HCT116 (cell line): ENCODE measurements around the gene ATAD1. TPM values are rescaled to one million over a fixed set of nuclear protein-coding genes. Genes with fewer than 3 reads are reported as not detected.
"Not testable (repeated sequence)": the region's sequence is repeated elsewhere in the genome, so short reads cannot be mapped to it uniquely, and the experiment has no call there.

ENCODE experiments used
- ATAC-seq: fragments of 200-7000 bp; cut with Tn5 transposase; 2 replicates; pipeline ENCODE4 v1.9.1; 2020; ENCODE audit warnings: mild to moderate bottlenecking, moderate library complexity
- BruUV-seq: library from RNA; stranded (reverse); fragments of 400-500 nt; replicated peaks from 2 replicates; lab custom pipeline; 2021; lab: Mats Ljungman, UMichigan
- CTCF ChIA-PET: fragments of 300-600 bp; sonication (Branson Sonifier 250); formaldehyde crosslinking; loops from one replicate; lab custom pipeline; 2021; ENCODE audit warnings: antibody characterized with exemption; lab: Charles Lee
- POLR2A ChIA-PET: fragments of 300-600, 350-600 bp; sonication (Branson Sonifier 250); formaldehyde crosslinking; loops from one replicate; lab custom pipeline; 2021; ENCODE audit warnings: antibody characterized with exemption; lab: Charles Lee
- RAD21 ChIA-PET, 2 experiments: fragments of 300-600 bp; sonication (Branson Sonifier 250); formaldehyde crosslinking; loops; one replicate each; lab custom pipeline; 2023; ENCODE audit warnings: low total read pairs in 2 of 2; ENCODE audit not compliant: uncharacterized antibody in 2 of 2, unreplicated experiment in 2 of 2, low non-redundant PET in 1 of 2; lab: Charles Lee
- DNase-seq: peaks from one replicate; pipeline ENCODE4 v3.0.0-alpha.2; 2010; ENCODE audit warnings: low read depth, low spot score
- H2AFZ ChIP-seq: fragments of 200-600 bp; shearing (Covaris generic), sonication (generic); 2 replicates; pipeline ENCODE4 v1.6.1; 2017; ENCODE audit warnings: low read depth, mixed run types, mixed read lengths, antibody characterized with exemption, low read length; ENCODE audit not compliant: poor library complexity, severe bottlenecking
- H3K27ac ChIP-seq: 2 replicates; pipeline ENCODE4 v1.5.1; 2012; ENCODE audit warnings: low read depth, low read length
- H3K27me3 ChIP-seq: fragments of 200-600 bp; sonication (generic); 2 replicates; pipeline ENCODE4 v1.6.1; 2016; ENCODE audit warnings: mixed run types, low read length, mixed read lengths; ENCODE audit not compliant: insufficient read depth
- H3K36me3 ChIP-seq, 2 experiments: fragments of 200-500 bp in 1 of 2; fragments of 200-600 bp in 1 of 2; sonication (Bioruptor generic) in 1 of 2; sonication (generic) in 1 of 2; 2 replicates each; pipeline versions ENCODE4 v1.5.1 to v1.6.1; 2014 to 2016; ENCODE audit warnings: low read length in 2 of 2, inconsistent platforms in 1 of 2, mixed read lengths in 1 of 2, mixed run types in 1 of 2; ENCODE audit not compliant: insufficient read depth in 2 of 2, control insufficient read depth in 1 of 2
- H3K4me1 ChIP-seq, 2 experiments: fragments of 200-600 bp in 1 of 2; sonication (generic) in 1 of 2; 2 replicates each; pipeline versions ENCODE4 v1.5.1 to v1.6.1; 2012 to 2017; ENCODE audit warnings: low read length in 2 of 2, inconsistent platforms in 1 of 2, mild to moderate bottlenecking in 1 of 2, mixed read lengths in 1 of 2, mixed run types in 1 of 2, moderate library complexity in 1 of 2; ENCODE audit not compliant: insufficient read depth in 2 of 2, control insufficient read depth in 1 of 2
- H3K4me2 ChIP-seq: fragments of 200-600 bp; sonication (generic); 2 replicates; pipeline ENCODE4 v1.6.1; 2017; ENCODE audit warnings: mixed run types, low read length, mixed read lengths
- H3K4me3 ChIP-seq, 2 experiments: fragments of 200-600 bp in 1 of 2; sonication (generic) in 1 of 2; replicated peaks in 1 of 2; 2 replicates each; pipeline ENCODE4 v1.5.1; 2011 to 2016; ENCODE audit warnings: low read length in 2 of 2, control low read depth in 1 of 2, low read depth in 1 of 2, mild to moderate bottlenecking in 1 of 2, mixed read lengths in 1 of 2, mixed run types in 1 of 2
- H3K79me2 ChIP-seq: fragments of 200-600 bp; sonication (generic); 2 replicates; pipeline ENCODE4 v1.6.1; 2017; ENCODE audit warnings: mild to moderate bottlenecking, mixed run types, low read length, moderate library complexity, mixed read lengths; ENCODE audit not compliant: insufficient read depth
- H3K9ac ChIP-seq: fragments of 200-600 bp; sonication (generic); 2 replicates; pipeline ENCODE4 v1.6.1; 2016; ENCODE audit warnings: low read length, mixed read lengths
- H3K9me2 ChIP-seq: fragments of 200-600 bp; sonication (generic), shearing (Covaris generic); 2 replicates; pipeline ENCODE4 v1.6.1; 2017; ENCODE audit warnings: mixed run types, mild to moderate bottlenecking, moderate library complexity; ENCODE audit not compliant: insufficient read depth
- H3K9me3 ChIP-seq, 2 experiments: fragments of 200-500 bp in 1 of 2; fragments of 200-600 bp in 1 of 2; sonication (Bioruptor generic) in 1 of 2; sonication (generic) in 1 of 2; 2 replicates each; pipeline ENCODE4 v1.6.1; 2014 to 2017; ENCODE audit warnings: low read length in 2 of 2, mixed read lengths in 2 of 2, inconsistent platforms in 1 of 2, low read depth in 1 of 2, mild to moderate bottlenecking in 1 of 2, mixed run types in 1 of 2, moderate library complexity in 1 of 2; ENCODE audit not compliant: control insufficient read depth in 1 of 2, insufficient read depth in 1 of 2
- H4K20me1 ChIP-seq: fragments of 200-600 bp; sonication (generic), shearing (Covaris generic); 2 replicates; pipeline ENCODE4 v1.6.1; 2017; ENCODE audit warnings: mixed run types, mild to moderate bottlenecking, moderate library complexity; ENCODE audit not compliant: insufficient read depth
- CEBPB ChIP-seq: IDR thresholded peaks from 2 replicates; pipeline ENCODE4 v1.6.1; 2012; ENCODE audit warnings: low read depth
- EGR1 ChIP-seq: IDR thresholded peaks from 2 replicates; pipeline ENCODE4 v1.6.1; 2012; ENCODE audit warnings: low read depth
- EZH2phosphoT487 ChIP-seq: fragments of 200-600 bp; IDR thresholded peaks from 2 replicates; pipeline ENCODE4 v1.6.1; 2018; ENCODE audit warnings: antibody characterized with exemption, borderline replicate concordance
- FOSL1 ChIP-seq: IDR thresholded peaks from 2 replicates; pipeline ENCODE4 v1.6.1; 2012; ENCODE audit warnings: low read depth
- POLR2AphosphoS5 ChIP-seq: IDR thresholded peaks from 2 replicates; pipeline ENCODE4 v1.6.1; 2011; ENCODE audit warnings: mild to moderate bottlenecking, low read depth, low read length, moderate library complexity
- SP1 ChIP-seq: IDR thresholded peaks from 2 replicates; pipeline ENCODE4 v1.6.1; 2012; ENCODE audit warnings: low read depth
- YY1 ChIP-seq: IDR thresholded peaks from 2 replicates; pipeline ENCODE4 v1.6.1; 2011; ENCODE audit warnings: low read length, low read depth, moderate library complexity, mild to moderate bottlenecking; ENCODE audit not compliant: insufficient replicate concordance; ENCODE audit errors: extremely low read depth
- intact Hi-C: fragments of 100-400 bp; cut with micrococcal nuclease; formaldehyde crosslinking; loops from 2 replicates; pipeline ENCODE4 v1.10.0; 2022
- total RNA-seq: library from RNA; stranded (reverse); gene quantifications from one replicate; pipeline ENCODE4 v1.2.1, GENCODE V29; 2021; ENCODE audit not compliant: unreplicated experiment
- TF ChIP-seq, protein P1 (sequence below), 3 experiments: fragments of 200-600 bp in 1 of 3; sonication (generic) in 1 of 3; IDR thresholded peaks in 2 of 3; conservative IDR thresholded peaks in 1 of 3; 2 replicates each; pipeline ENCODE4 v1.5.1; 2012 to 2017; ENCODE audit warnings: low read depth in 2 of 3, low read length in 2 of 3, antibody characterized with exemption in 1 of 3, borderline replicate concordance in 1 of 3, control low read depth in 1 of 3, mild to moderate bottlenecking in 1 of 3, mixed read lengths in 1 of 3, mixed run types in 1 of 3, moderate library complexity in 1 of 3; ENCODE audit not compliant: insufficient read depth in 1 of 3
- TF ChIP-seq, protein P2 (sequence below): IDR thresholded peaks from 2 replicates; pipeline ENCODE4 v1.6.1; 2012; ENCODE audit warnings: low read depth

ATAD1 gene
- total RNA-seq, 1 experiment from 2014 or later, result 66.4 TPM

DNA sequence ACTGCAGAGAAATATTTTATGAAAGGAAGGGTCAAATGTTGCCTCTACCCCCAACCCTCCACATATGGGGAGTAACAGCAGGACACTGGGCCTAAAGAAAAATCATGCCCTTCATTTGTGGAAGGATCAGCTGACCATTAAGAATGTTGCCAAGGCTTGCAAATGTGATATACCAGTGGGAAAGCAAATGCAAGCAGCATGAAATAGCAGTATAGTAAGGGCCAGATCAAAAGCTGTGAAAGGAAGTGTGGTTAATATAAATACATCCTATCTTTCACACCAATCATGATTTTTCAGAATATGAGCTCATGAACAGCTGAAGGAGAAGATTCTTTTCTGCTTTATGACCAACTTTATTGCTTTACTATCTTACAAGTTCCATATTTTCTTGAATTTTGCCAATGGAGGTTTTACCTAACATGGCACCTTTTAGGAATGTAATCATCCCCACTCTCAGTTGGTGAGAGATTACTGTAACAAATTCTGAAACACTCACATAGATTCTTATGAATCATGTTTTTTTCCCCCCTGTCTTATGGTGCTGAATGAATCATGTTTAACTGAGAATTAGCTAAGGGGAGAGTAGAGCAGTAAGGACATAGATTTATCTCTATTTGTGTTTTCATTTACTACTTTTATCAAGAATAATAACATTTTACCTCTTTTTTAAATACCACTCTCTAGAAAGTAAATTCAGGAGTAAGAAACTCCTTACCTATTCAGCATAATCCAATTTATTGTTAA is 12.1 kb upstream of the ATAD1 start:
- ChIA-PET RAD21 (no interaction called here), CTCF (no interaction called here), POLR2A (no interaction called here)
- TF ChIP-seq YY1, result no peak
- no peak for TF ChIP-seq FOSL1
- TF ChIP-seq, protein P1, sequence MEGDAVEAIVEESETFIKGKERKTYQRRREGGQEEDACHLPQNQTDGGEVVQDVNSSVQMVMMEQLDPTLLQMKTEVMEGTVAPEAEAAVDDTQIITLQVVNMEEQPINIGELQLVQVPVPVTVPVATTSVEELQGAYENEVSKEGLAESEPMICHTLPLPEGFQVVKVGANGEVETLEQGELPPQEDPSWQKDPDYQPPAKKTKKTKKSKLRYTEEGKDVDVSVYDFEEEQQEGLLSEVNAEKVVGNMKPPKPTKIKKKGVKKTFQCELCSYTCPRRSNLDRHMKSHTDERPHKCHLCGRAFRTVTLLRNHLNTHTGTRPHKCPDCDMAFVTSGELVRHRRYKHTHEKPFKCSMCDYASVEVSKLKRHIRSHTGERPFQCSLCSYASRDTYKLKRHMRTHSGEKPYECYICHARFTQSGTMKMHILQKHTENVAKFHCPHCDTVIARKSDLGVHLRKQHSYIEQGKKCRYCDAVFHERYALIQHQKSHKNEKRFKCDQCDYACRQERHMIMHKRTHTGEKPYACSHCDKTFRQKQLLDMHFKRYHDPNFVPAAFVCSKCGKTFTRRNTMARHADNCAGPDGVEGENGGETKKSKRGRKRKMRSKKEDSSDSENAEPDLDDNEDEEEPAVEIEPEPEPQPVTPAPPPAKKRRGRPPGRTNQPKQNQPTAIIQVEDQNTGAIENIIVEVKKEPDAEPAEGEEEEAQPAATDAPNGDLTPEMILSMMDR (IDR thresholded peaks at IDR 0.05 in 2 of 3, conservative IDR thresholded peaks at IDR 0.05 in 1 of 3; ENCODE audit: borderline replicate concordance in 1 of 3, insufficient read depth in 1 of 3, low read depth in 2 of 3, low read length in 2 of 3), result no peak
- TF ChIP-seq POLR2AphosphoS5, result no peak
- no peak for TF ChIP-seq SP1
- TF ChIP-seq, protein P2, sequence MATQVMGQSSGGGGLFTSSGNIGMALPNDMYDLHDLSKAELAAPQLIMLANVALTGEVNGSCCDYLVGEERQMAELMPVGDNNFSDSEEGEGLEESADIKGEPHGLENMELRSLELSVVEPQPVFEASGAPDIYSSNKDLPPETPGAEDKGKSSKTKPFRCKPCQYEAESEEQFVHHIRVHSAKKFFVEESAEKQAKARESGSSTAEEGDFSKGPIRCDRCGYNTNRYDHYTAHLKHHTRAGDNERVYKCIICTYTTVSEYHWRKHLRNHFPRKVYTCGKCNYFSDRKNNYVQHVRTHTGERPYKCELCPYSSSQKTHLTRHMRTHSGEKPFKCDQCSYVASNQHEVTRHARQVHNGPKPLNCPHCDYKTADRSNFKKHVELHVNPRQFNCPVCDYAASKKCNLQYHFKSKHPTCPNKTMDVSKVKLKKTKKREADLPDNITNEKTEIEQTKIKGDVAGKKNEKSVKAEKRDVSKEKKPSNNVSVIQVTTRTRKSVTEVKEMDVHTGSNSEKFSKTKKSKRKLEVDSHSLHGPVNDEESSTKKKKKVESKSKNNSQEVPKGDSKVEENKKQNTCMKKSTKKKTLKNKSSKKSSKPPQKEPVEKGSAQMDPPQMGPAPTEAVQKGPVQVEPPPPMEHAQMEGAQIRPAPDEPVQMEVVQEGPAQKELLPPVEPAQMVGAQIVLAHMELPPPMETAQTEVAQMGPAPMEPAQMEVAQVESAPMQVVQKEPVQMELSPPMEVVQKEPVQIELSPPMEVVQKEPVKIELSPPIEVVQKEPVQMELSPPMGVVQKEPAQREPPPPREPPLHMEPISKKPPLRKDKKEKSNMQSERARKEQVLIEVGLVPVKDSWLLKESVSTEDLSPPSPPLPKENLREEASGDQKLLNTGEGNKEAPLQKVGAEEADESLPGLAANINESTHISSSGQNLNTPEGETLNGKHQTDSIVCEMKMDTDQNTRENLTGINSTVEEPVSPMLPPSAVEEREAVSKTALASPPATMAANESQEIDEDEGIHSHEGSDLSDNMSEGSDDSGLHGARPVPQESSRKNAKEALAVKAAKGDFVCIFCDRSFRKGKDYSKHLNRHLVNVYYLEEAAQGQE, result no peak
- TF ChIP-seq CEBPB, result no peak
- no peak for TF ChIP-seq EGR1
- no peak for TF ChIP-seq EZH2phosphoT487
- intact Hi-C loops, result no loop called here
- no peaks in the 10 kb centered on the region for H3K36me3 ChIP-seq
- H3K9ac ChIP-seq, result no peak overlapping the region
- H2AFZ ChIP-seq, result no peak overlapping the region
- DNase-seq (no peak), ATAC-seq (no peak)
- no peaks in the 10 kb centered on the region for H3K9me3 ChIP-seq
- H3K4me3 ChIP-seq, result no peak overlapping the region
- peaks cover 0 to 3% of the 10 kb centered on the region in 2 experiments; a peak in 1 of 4 replicates for H3K4me1 ChIP-seq
- H3K9me2 ChIP-seq, result no peaks in the 10 kb centered on the region
- H4K20me1 ChIP-seq, result no peaks in the 10 kb centered on the region
- H3K4me2 ChIP-seq, result no peak overlapping the region
- no peaks in the 10 kb centered on the region for H3K27me3 ChIP-seq
- no peak overlapping the region for H3K27ac ChIP-seq
- H3K79me2 ChIP-seq, result no peaks in the 10 kb centered on the region
- no TSS peak for BruUV-seq

DNA sequence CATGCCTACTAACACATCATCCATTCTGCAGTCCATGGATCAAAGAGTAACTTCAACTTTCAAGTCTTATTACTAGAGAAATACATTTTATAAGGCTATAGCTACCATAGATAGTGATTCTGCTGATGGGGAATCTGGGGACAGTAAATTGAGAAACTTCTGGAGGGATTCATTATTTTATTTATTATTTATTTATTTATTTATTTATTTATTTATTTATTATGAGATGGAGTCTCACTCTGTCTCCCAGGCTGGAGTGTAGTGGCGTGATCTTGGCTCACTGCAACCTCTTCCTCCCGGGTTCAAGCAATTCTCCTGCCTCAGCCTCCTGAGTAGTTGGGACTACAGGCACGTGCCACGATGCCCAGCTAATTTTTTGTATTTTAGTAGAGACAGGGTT is 11.0 kb upstream of the ATAD1 start:
- not testable (repeated sequence) for H3K4me1 ChIP-seq

More for the DNA sequence above, 11.0 kb upstream of the ATAD1 start:
- DNase-seq, H3K27ac ChIP-seq, CTCF ChIA-PET, H3K36me3 ChIP-seq, H3K9me3 ChIP-seq, H3K4me2 ChIP-seq, H3K4me3 ChIP-seq, H4K20me1 ChIP-seq, ATAC-seq, POLR2A ChIA-PET, H3K27me3 ChIP-seq, intact Hi-C loops, H2AFZ ChIP-seq, BruUV-seq, H3K9ac ChIP-seq, RAD21 ChIA-PET, H3K79me2 ChIP-seq, H3K9me2 ChIP-seq: not testable (repeated sequence)
